SK-N-SH treated with all-trans-retinoic acid at 6 μM for 48 hours (cell line): ENCODE results near the gene SLC34A2.

Source experiments
- RARB ChIP-seq: fragments of 250-450 bp; sonication (Bioruptor Pico); IDR thresholded peaks from 2 replicates; pipeline ENCODE4 v1.8.0; 2021; ENCODE audit warnings: mild to moderate bottlenecking, moderate library complexity
- TCF4 ChIP-seq: fragments of 250-450 bp; sonication (Bioruptor Pico); IDR thresholded peaks from 2 replicates; pipeline ENCODE4 v1.8.0; 2021; ENCODE audit warnings: mild to moderate bottlenecking, moderate library complexity, borderline replicate concordance
- ZFP30 ChIP-seq: fragments of 450-650 bp; formaldehyde crosslinking; IDR thresholded peaks from 2 replicates; pipeline ENCODE4 v1.5.0; 2022; ENCODE audit warnings: mild to moderate bottlenecking, moderate library complexity

DNA sequence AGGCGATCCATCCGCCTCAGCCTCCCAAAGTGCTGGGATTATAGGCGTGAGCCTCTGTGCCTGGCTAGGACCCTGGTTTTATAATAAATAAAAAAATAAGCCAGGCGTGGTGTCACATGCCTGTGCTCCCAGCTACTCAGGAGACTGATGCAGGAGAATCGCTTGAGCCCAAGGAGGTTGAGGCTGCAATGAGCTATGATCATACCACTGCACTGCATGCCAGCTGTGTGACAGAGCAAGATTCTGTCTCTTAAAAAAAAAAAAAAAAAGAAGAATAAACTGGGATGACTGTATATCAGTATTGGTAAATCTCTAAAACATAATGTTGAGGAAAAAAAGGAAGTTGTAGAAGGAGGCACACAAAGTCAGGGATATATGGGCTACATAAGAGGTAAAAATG lies 45.7 kb upstream of the SLC34A2 start:
- TF ChIP-seq RARB (CRISPR knock-in tag) (no peak), TCF4 (CRISPR knock-in tag) (no peak), ZFP30 (no peak)
